Psoas muscle (tissue), 8 donors: ENCODE results near the gene ZMIZ1. TPM values are rescaled to one million over a fixed set of nuclear protein-coding genes. Genes with fewer than 3 reads are reported as not detected.
A peak's percentile ranks its signal among the peaks of the same experiment; 100 is the strongest.

Experiments used
- ATAC-seq, 4 donors: fragments of 200-7000 bp; cut with Tn5 transposase; one replicate each; pipeline ENCODE4 v1.9.1; 2020; ENCODE audit warnings: moderate library complexity in 3 of 4, mild to moderate bottlenecking in 2 of 4
- DNase-seq, 2 donors: peaks; one replicate each; pipeline ENCODE4 v3.0.0-alpha.2; 2020
- H3K27ac ChIP-seq: fragments of 200-600 bp; one replicate; pipeline ENCODE4 v1.8.0; 2022
- H3K27me3 ChIP-seq, 3 donors: fragments of 200-600 bp in 1 of 3; one replicate each; pipeline versions ENCODE4 v1.6.1 to v1.8.0; 2013 to 2022; ENCODE audit warnings: low read length in 2 of 3, mild to moderate bottlenecking in 2 of 3, moderate library complexity in 1 of 3; ENCODE audit not compliant: insufficient read depth in 3 of 3
- H3K36me3 ChIP-seq, 2 donors: fragments of 200-600 bp in 1 of 2; one replicate each; pipeline versions ENCODE4 v1.6.1 to v1.8.0; 2013 to 2022; ENCODE audit warnings: low read depth in 1 of 2, mild to moderate bottlenecking in 1 of 2, moderate library complexity in 1 of 2; ENCODE audit not compliant: insufficient read depth in 1 of 2
- H3K4me1 ChIP-seq: fragments of 200-600 bp; one replicate; pipeline ENCODE4 v1.8.0; 2022
- H3K4me3 ChIP-seq: fragments of 200-600 bp; one replicate; pipeline ENCODE4 v1.8.0; 2022; ENCODE audit warnings: mild to moderate bottlenecking
- H3K9me3 ChIP-seq: fragments of 200-600 bp; one replicate; pipeline ENCODE4 v1.8.0; 2022
- CTCF ChIP-seq: fragments of 200-600 bp; IDR thresholded peaks from one replicate; pipeline ENCODE4 v1.8.0; 2022; ENCODE audit warnings: antibody characterized with exemption
- WGBS, 3 donors: extraction: QIAGEN DNeasy Blood & Tissue Kit; methylation state at CpG; one replicate each; pipeline versions ENCODE4 v1.1.6 to v1.1.7; 2013; 5-methylcytosine and 5-hydroxymethylcytosine counted together
- intact Hi-C, 2 donors: fragments of 100-400 bp; cut with DNase I; formaldehyde crosslinking; loops; one replicate each; pipeline versions ENCODE4 v1.11.0 to v1.14.2; 2022
- polyA plus RNA-seq, 3 donors: library from polyadenylated mRNA; stranded (reverse); fragments of 200-250 nt; gene quantifications; one replicate each; pipeline ENCODE4 v1.2.3, GENCODE V29; 2013
- total RNA-seq, 4 donors: library from RNA; stranded (reverse); fragmentation: NEBNext Ultra II Directional in 2 of 4; extraction: Animal tissue kit (Norgen Biotek cat#: 25700) in 2 of 4; gene quantifications; one replicate each; pipeline versions ENCODE4 v1.2.1 to v1.2.4, GENCODE V29; 2021 to 2023
- donor health status: healthy with polysubstance abuse.
- donor health status: DM: no; HTN: no; CAD: no; lungs with moderate emphysema.
- donor health status: Bipolar disorder and iron deficiency.
- donor health status: healthy.
- donor health status: DM: yes; HTN: yes; CAD: no.
- donor health status: DM: no; HTN: no; CAD: no.
- donor health status: DM: no; HTN: no; CAD: no.
- donor health status: DM: yes; HTN: yes; CAD: no.

ZMIZ1 gene
- total and polyA plus RNA-seq, 7 donors: 10.4 to 37.6 (median 30.0) TPM

GRCh38 chr10:79123547-79123963 lies 54.8 kb downstream of the ZMIZ1 start:
- H3K27me3 ChIP-seq: no peaks in the 10 kb centered on the region
- H3K4me3 ChIP-seq: no peak overlapping the region
- ATAC-seq: peak; percentile 80 to 90 (median 88)
- H3K36me3 ChIP-seq: peaks cover 0 to 39% of the 10 kb centered on the region in 2 donors
- H3K4me1 ChIP-seq: peaks cover 47% of the 10 kb centered on the region
- H3K27ac ChIP-seq: peak overlapping the region; percentile 71
- TF ChIP-seq CTCF: no peak
- 30 to 40% (median 33%) methylated on average over 8 of the region's 8 CpGs for WGBS, 3 donors
- intact Hi-C loops: loop anchor here in 1 of 2 donors (2.0 kb wide), 1 partner anchor 43 kb away; no protein-coding TSS in a partner anchor
- H3K9me3 ChIP-seq: no peaks in the 10 kb centered on the region
- peak in 1 of 2 donors; percentile 74 for DNase-seq

- TF ChIP-seq CTCF: no peak
- H3K4me1 ChIP-seq: peaks cover 52% of the 10 kb centered on the region
- no peak for ATAC-seq
- H3K4me3 ChIP-seq: no peak overlapping the region
- intact Hi-C loops: no loop called here
- DNase-seq: no peak
- H3K36me3 ChIP-seq: peaks cover 0 to 34% of the 10 kb centered on the region in 2 donors
- no peaks in the 10 kb centered on the region for H3K27me3 ChIP-seq
- H3K27ac ChIP-seq: peak overlapping the region; percentile 71
- H3K9me3 ChIP-seq: no peaks in the 10 kb centered on the region
Measured at GRCh38 chr10:79124066-79124465, 55.3 kb downstream of the ZMIZ1 start.

- ATAC-seq (no peak), DNase-seq (no peak)
- no peak overlapping the region for H3K27ac ChIP-seq
- peaks cover 0 to 24% of the 10 kb centered on the region in 2 donors for H3K36me3 ChIP-seq
- no peaks in the 10 kb centered on the region for H3K9me3 ChIP-seq
- TF ChIP-seq CTCF: no peak
- no peaks in the 10 kb centered on the region for H3K27me3 ChIP-seq
- intact Hi-C loops: no loop called here
- H3K4me3 ChIP-seq: no peak overlapping the region
- 77 to 88% (median 83%) methylated on average over 7 of the region's 7 CpGs for WGBS, 3 donors
- H3K4me1 ChIP-seq: peaks cover 59% of the 10 kb centered on the region
Measured at GRCh38 chr10:79125092-79125491, 56.3 kb downstream of the ZMIZ1 start.

- DNase-seq: no peak
- Histone ChIP-seq H3K4me1 (peaks cover 59% of the 10 kb centered on the region), H3K4me3 (no peak overlapping the region), H3K36me3 (peaks cover 0 to 13% of the 10 kb centered on the region in 2 donors), H3K27me3 (no peaks in the 10 kb centered on the region), H3K27ac (no peak overlapping the region), H3K9me3 (no peaks in the 10 kb centered on the region)
- intact Hi-C loops: loop anchor here in 1 of 2 donors (1.0 kb wide), 1 partner anchor 26 kb away; no protein-coding TSS in a partner anchor
- WGBS, 3 donors: 83 to 88% (median 84%) methylated on average over 6 of the region's 6 CpGs
- no peak for TF ChIP-seq CTCF
- ATAC-seq: no peak
Measured at GRCh38 chr10:79126351-79127080, 57.8 kb downstream of the ZMIZ1 start.
